HG03521 (cell line): ENCODE measurements around the gene CRYL1.

Source experiments
- ATAC-seq: cut with Tn5 transposase; IDR thresholded peaks from one replicate; pipeline ENCODE4 v1.9.1; 2021; ENCODE audit warnings: mild to moderate bottlenecking, moderate library complexity; ENCODE audit not compliant: unreplicated experiment

Gene CRYL1

GRCh38 chr13:20495087-20496023, 30.3 kb downstream of the CRYL1 start:
- no peak for ATAC-seq

GRCh38 chr13:20494656-20495055, 31.0 kb downstream of the CRYL1 start:
- no peak for ATAC-seq

- no peak for ATAC-seq
Observed at GRCh38 chr13:20492641-20493040, 33.0 kb downstream of the CRYL1 start.

GRCh38 chr13:20491926-20492435, 33.7 kb downstream of the CRYL1 start:
- no peak for ATAC-seq

GRCh38 chr13:20489185-20489820, 36.4 kb downstream of the CRYL1 start:
- ATAC-seq: no peak

GRCh38 chr13:20487927-20488326, 37.7 kb downstream of the CRYL1 start:
- no peak for ATAC-seq

GRCh38 chr13:20482787-20483186, 42.9 kb downstream of the CRYL1 start:
- no peak for ATAC-seq

GRCh38 chr13:20482275-20482761, 43.3 kb downstream of the CRYL1 start:
- ATAC-seq: no peak

GRCh38 chr13:20477394-20477793, 48.3 kb downstream of the CRYL1 start:
- ATAC-seq: no peak

- peak; percentile 81 for ATAC-seq
Observed at GRCh38 chr13:20475927-20476691, 49.5 kb downstream of the CRYL1 start.

- no peak for ATAC-seq
Observed at GRCh38 chr13:20474515-20474914, 51.1 kb downstream of the CRYL1 start.

GRCh38 chr13:20473888-20474287, 51.8 kb downstream of the CRYL1 start:
- no peak for ATAC-seq

GRCh38 chr13:20473139-20473538, 52.5 kb downstream of the CRYL1 start:
- ATAC-seq: no peak

- no peak for ATAC-seq
Observed at GRCh38 chr13:20472531-20472930, 53.1 kb downstream of the CRYL1 start.

- ATAC-seq: no peak
Observed at GRCh38 chr13:20470136-20470535, 55.5 kb downstream of the CRYL1 start.

GRCh38 chr13:20466371-20466770, 59.3 kb downstream of the CRYL1 start:
- no peak for ATAC-seq

- ATAC-seq: no peak
Observed at GRCh38 chr13:20465218-20465879, 60.3 kb downstream of the CRYL1 start.

- ATAC-seq: no peak
Observed at GRCh38 chr13:20462921-20463320, 62.7 kb downstream of the CRYL1 start.

- no peak for ATAC-seq
Observed at GRCh38 chr13:20462533-20462915, 63.1 kb downstream of the CRYL1 start.

- ATAC-seq: no peak
Observed at GRCh38 chr13:20461860-20462532, 63.7 kb downstream of the CRYL1 start.
